Large intestine (tissue), 12 donors: ENCODE data around the gene PRSS33. TPM values are rescaled to one million over a fixed set of nuclear protein-coding genes. Genes with fewer than 3 reads are reported as not detected.

Source experiments
- DNase-seq, 2 donors: peaks; one replicate each; pipeline versions ENCODE4 v3.0.0 to v3.0.0-alpha.2; 2013
- H3K27ac ChIP-seq: one replicate; pipeline ENCODE4 v1.5.1; 2013; ENCODE audit warnings: low read length
- H3K27me3 ChIP-seq: 2 replicates; pipeline ENCODE4 v1.6.1; 2013; ENCODE audit warnings: low read length; ENCODE audit not compliant: control insufficient read depth, insufficient read depth
- H3K36me3 ChIP-seq: 2 replicates; pipeline ENCODE4 v1.6.1; 2013; ENCODE audit warnings: low read length; ENCODE audit not compliant: control insufficient read depth, insufficient read depth
- H3K4me1 ChIP-seq: one replicate; pipeline ENCODE4 v1.6.1; 2013; ENCODE audit warnings: low read length; ENCODE audit not compliant: control insufficient read depth, insufficient read depth
- H3K4me3 ChIP-seq: one replicate; pipeline ENCODE4 v1.5.1; 2013; ENCODE audit warnings: low read length
- H3K9me3 ChIP-seq: one replicate; pipeline ENCODE4 v1.6.1; 2013; ENCODE audit warnings: mild to moderate bottlenecking, low read depth, low read length, moderate library complexity; ENCODE audit not compliant: control insufficient read depth
- WGBS: methylation state at CpG from one replicate; pipeline ENCODE4 v1.1.5; 2013; ENCODE audit warnings: low lambda C conversion rate; ENCODE audit not compliant: insufficient coverage; 5-methylcytosine and 5-hydroxymethylcytosine counted together
- long read RNA-seq, 11 donors: transcript quantifications; one replicate each; lab custom pipeline, GENCODE V29; 2026
- polyA plus RNA-seq: library from polyadenylated mRNA; unstranded; fragments of 120-200 nt; gene quantifications from one replicate; pipeline ENCODE4 v1.2.1, GENCODE V29; 2013

The PRSS33 gene, protein sequence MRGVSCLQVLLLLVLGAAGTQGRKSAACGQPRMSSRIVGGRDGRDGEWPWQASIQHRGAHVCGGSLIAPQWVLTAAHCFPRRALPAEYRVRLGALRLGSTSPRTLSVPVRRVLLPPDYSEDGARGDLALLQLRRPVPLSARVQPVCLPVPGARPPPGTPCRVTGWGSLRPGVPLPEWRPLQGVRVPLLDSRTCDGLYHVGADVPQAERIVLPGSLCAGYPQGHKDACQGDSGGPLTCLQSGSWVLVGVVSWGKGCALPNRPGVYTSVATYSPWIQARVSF
- 0.13 TPM for polyA plus RNA-seq
- long read RNA-seq, donor 1 = 0 reads
- long read RNA-seq, donor 2 = 0 reads
- long read RNA-seq, donor 3 = 0 reads
- long read RNA-seq, donor 4 = 0 reads
- long read RNA-seq, donor 5 = 0 reads
- long read RNA-seq, donor 6 = 0 reads
- long read RNA-seq, donor 7 = 0 reads
- long read RNA-seq, donor 8 = 0 reads
- long read RNA-seq, donor 9 = 0 reads
- long read RNA-seq, donor 10 = 0 reads
- long read RNA-seq, donor 11 = 0 reads

DNA sequence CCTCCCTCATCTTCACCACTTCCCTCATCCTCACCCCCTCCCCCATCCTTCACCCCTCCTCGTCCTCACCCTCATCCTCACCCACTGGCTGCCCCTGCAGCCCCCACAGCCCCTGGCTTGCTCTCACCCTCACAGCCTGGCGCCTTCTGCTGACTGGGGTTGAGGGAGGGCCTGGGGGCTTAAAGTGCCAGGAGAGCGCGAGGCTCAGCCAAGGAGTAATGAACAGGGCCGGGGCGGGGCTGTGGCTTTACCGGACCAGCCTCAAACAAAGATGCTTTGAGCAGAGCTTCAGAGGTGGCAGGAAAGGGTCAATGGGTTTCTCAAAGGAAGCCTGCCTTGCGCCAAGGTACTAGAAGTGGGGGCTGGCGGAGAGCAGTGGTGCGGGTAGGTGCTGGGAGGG is at the start of gene PRSS33:
PRSS33 (minus strand) TSS at position 155 of the 400 bp plus-strand sequence. CDS start 1,013 bp downstream, outside the sequence.
- 20% methylated on average over 3 of the region's 10 CpGs for WGBS
- Histone ChIP-seq H3K27me3 (peaks cover 51% of the 10 kb centered on the region), H3K27ac (no peak within 1 kb of the TSS), H3K4me3 (no peak within 1 kb of the TSS), H3K4me1 (peaks cover 7% of the 10 kb centered on the region), H3K36me3 (no peaks in the 10 kb centered on the region), H3K9me3 (peaks cover 7% of the 10 kb centered on the region)
- no peak for DNase-seq

DNA sequence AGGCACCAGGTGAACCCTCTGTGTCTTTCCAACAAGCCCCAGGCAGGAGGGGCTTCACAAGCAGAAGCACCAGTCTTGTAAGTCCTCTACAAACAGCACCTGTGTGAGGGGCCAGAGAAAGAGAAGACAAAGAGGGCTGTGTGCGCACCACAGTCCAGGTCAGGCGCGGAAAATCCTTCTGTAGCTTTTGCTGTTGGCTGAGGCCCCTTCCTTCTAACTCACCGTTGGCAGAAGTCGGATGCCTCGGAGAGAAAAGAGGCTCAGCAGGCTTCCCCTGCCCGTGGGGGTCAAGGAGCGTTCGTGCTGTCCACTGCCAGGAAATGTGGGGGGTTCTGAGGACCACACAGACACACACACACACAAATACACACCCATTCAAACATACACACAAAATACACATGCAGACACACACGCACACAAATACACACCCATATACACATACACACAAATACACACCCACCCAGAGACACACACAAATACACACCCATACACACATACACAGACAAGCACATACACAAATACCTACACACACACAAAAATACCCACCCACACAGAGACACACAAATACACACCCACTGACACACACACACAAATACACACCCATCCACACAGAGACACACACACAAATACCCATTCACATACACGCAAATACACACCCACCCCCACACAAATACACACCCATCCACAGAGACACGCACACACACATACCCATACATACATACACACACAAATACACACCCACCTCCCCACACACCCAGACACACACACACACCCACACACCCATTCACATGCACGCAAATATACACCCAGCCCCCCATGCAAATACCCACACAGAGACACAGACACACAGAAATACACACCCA is 49.5 kb upstream of the PRSS33 start:
- H3K27me3 ChIP-seq = no peaks in the 10 kb centered on the region
- peaks cover 3% of the 10 kb centered on the region for H3K9me3 ChIP-seq
- no peak overlapping the region for H3K4me3 ChIP-seq
- no CpG with 5 or more reads among the region's 13 CpGs for WGBS
- no peaks in the 10 kb centered on the region for H3K4me1 ChIP-seq
- no peaks in the 10 kb centered on the region for H3K36me3 ChIP-seq
- no peak for DNase-seq
- H3K27ac ChIP-seq = no peak overlapping the region

DNA sequence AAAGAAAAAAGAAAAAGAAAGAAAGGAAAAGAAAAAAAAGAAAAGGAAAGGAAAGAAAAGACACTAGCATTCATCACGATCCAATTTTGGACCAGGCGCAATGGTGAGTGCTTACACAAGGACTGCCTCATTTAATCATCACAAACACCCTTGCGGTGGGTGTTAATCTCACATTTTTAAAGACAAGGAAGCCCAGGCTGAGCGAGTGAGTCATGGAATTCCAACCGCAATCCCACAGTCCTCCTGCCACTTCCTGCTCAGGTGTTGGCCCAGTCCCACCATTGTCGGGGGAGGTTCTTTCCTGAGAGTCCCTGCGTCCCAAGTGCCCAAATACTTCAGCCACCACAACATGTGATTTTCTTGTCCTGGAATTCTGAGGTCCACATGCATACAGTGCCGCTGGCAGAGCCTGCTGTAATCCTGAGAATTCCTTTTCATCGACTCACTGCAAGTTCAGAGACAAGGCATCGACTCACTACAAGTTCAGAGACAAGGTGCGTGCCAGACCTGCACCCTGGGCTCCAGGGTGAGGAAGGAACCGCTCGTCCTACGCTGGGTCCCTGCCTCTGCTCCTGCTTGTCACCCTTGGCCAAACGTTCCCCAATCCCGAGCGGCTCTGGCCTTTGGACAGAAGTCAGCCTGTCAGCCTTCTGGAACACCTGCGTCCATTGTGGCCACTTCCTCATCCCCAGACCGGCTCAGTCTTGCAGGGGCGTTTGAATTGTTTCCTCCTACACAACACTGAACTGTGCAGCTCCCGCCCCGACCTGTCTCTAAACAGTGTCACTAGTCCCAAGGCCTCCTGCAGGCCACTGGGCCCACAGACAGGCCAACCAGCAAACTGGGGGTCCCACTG is 48.5 kb upstream of the PRSS33 start:
- H3K9me3 ChIP-seq = peaks cover 6% of the 10 kb centered on the region
- H3K4me3 ChIP-seq = no peak overlapping the region
- H3K27ac ChIP-seq = no peak overlapping the region
- no peak for DNase-seq
- H3K36me3 ChIP-seq = no peaks in the 10 kb centered on the region
- H3K27me3 ChIP-seq = no peaks in the 10 kb centered on the region
- no peaks in the 10 kb centered on the region for H3K4me1 ChIP-seq
- WGBS = 77% methylated on average over 2 of the region's 22 CpGs

DNA sequence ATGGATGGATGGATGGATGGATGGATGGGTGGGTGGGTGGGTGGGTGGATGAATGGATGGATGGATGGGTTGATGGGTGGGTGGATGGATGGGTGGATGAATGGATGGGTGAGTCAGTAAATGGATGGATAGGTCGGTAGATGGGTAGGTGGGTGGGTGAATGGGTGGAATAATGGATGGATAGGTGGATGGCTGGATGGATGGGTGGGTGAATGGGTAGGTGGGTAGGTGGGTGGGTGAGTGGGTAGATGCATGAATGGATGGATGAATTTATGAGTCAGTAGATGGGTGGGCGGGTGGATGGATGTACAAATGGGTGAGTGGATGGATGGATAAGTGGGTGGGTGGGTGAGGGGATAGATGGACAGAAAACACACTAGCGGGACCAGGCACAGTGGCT is 47.6 kb upstream of the PRSS33 start:
- H3K27ac ChIP-seq = no peak overlapping the region
- no peaks in the 10 kb centered on the region for H3K27me3 ChIP-seq
- H3K4me1 ChIP-seq = peaks cover 6% of the 10 kb centered on the region
- no peak overlapping the region for H3K4me3 ChIP-seq
- no peak for DNase-seq
- H3K9me3 ChIP-seq = peaks cover 10% of the 10 kb centered on the region
- WGBS = no CpG with 5 or more reads among the region's 3 CpGs
- no peaks in the 10 kb centered on the region for H3K36me3 ChIP-seq

DNA sequence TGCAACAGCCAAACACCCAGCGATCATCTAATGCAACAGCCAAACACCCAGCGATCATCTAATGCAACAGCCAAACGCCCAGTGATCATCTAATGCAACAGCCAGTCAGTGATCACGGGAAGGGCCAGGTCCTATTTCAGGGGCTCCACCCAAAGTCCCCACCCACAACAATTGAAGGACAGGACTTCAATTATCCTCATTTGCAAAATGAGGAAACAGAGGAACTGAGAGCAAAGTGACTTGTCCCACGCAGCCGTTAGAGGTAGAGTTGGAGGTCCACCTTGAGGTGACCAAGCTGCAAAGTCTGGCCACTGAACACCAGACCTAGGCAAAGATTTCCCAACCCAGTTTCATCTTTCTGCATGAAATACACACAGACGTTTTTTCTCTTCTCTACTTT is 46.4 kb upstream of the PRSS33 start:
- 20% methylated on average over 1 of the region's 7 CpGs for WGBS
- Histone ChIP-seq H3K36me3 (no peaks in the 10 kb centered on the region), H3K4me3 (no peak overlapping the region), H3K4me1 (peaks cover 14% of the 10 kb centered on the region), H3K27me3 (no peaks in the 10 kb centered on the region), H3K27ac (no peak overlapping the region), H3K9me3 (peaks cover 10% of the 10 kb centered on the region)
- no peak for DNase-seq

DNA sequence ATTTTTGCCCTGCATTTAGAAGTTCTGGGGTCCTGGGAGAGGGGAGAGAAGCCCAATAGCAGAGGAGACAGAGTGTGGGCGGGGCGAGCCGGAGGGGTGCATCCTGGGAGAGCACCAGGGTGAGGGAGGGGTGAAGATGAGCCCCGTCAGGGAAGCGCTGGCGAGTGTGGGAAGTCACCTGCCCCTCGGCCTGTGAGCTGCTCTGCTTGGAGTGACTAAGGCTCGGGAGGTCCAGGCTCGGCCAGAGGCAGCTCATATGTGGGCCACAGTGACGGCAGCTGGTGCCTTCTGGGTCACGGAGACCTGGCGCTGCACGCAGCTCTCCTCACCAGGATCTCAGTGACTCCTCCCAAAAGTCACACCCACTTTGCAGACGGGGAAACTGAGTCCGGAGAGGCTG is 43.8 kb upstream of the PRSS33 start:
- Histone ChIP-seq H3K27me3 (no peaks in the 10 kb centered on the region), H3K9me3 (peaks cover 10% of the 10 kb centered on the region), H3K36me3 (no peaks in the 10 kb centered on the region), H3K4me1 (peaks cover 14% of the 10 kb centered on the region), H3K4me3 (no peak overlapping the region), H3K27ac (no peak overlapping the region)
- no peak for DNase-seq
- WGBS = no CpG with 5 or more reads among the region's 15 CpGs

DNA sequence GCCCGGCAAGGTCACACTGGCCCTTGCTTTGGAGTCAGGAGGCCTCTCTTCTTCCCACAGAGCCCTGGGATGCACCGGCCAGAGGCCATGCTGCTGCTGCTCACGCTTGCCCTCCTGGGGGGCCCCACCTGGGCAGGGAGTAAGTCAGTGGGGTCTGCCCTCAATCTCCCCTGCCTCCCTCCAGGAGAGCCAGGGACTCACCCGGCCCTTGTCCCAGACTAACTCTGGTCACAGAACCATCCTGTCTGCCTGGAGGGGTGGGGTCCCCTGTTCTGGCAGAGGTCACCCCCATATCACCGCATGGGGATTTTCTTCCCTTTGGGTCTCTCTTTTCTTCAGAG is 43.0 kb upstream of the PRSS33 start:
- no peaks in the 10 kb centered on the region for H3K36me3 ChIP-seq
- DNase-seq = no peak
- H3K4me1 ChIP-seq = peaks cover 14% of the 10 kb centered on the region
- H3K27me3 ChIP-seq = no peaks in the 10 kb centered on the region
- no peak overlapping the region for H3K4me3 ChIP-seq
- peak overlapping the region; percentile 68 for H3K27ac ChIP-seq
- WGBS = no CpG with 5 or more reads among the region's 5 CpGs
- peaks cover 10% of the 10 kb centered on the region for H3K9me3 ChIP-seq

DNA sequence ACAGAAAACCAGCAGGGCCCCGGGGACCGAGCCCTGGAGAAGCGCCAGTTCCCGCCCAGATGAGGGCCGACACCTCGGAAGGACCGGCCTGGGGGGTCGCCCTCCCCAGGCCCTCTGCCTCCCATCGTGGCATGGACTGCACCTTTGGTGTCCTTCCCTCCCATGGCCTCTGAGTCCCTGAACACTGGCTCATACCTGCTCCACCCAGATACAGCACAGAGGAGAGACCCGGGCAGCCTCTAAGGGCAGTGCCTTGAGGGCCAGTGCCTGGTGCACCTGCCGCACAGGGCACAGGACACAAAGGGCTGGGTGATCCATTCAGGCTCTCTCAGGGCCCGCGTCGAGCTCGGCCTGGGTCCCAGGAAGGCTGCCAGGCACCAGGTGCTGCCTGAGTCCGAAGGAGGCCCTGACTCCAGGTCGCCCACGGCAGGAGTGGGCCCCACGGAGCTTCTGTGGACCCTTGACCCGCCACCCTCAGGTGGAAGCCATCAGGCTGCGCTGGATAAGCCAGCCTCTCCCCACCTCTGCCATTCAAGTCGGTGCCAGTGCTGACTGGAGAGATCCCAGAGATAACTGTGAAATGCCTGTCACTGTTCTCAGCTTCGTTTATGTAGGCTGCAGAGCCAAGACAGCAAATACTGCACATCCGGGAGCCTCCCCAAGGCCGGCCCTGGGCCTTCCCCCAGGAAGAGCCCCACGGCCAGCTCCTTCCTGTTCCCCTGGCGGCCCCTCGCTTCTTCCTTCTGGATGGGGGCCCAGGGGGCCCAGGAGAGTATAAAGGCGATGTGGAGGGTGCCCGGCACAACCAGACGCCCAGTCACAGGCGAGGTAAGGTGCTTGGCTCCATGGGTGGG is 42.4 kb upstream of the PRSS33 start, which contains the start of gene ZG16B:
ZG16B (plus strand) TSS at position 803 of the 854 bp plus-strand sequence. CDS start 139 bp downstream, outside the sequence.
- H3K36me3 ChIP-seq = no peaks in the 10 kb centered on the region
- H3K4me1 ChIP-seq = peaks cover 14% of the 10 kb centered on the region
- peaks cover 10% of the 10 kb centered on the region for H3K9me3 ChIP-seq
- no peak within 1 kb of the TSS for H3K4me3 ChIP-seq
- H3K27ac ChIP-seq = peak within 1 kb of the TSS; percentile 68
- H3K27me3 ChIP-seq = no peaks in the 10 kb centered on the region
- peak; percentile 44 to 66 for DNase-seq
- no CpG with 5 or more reads among the region's 32 CpGs for WGBS

DNA sequence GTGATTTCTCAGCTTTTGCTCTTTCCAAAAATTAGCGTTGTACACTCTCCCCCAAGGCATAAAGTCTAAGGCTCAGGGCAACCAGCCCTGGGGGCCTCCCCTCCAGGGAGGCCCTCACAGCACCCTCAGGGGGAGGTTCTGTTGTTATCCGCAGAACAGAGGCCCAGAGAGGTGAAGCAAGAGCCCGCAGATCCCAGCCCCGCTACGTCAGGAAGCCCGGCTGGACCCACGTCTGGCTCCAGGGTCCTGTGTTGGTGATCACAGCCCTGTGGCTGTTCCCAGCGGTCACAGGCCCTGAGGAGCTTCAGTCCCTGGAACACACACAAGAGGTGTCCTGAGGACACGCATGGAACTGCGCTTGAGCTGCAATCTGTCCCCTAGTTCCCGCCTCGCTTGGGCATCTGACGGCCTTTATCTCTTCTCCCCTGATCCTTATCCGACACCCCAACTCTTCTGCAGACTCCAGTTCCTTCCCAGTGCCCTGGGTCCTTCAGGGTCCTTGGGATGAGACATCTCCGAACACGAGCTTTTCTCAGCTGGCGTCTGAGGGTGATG is 41.6 kb upstream of the PRSS33 start:
- Histone ChIP-seq H3K4me1 (peaks cover 14% of the 10 kb centered on the region), H3K36me3 (no peaks in the 10 kb centered on the region), H3K27me3 (no peaks in the 10 kb centered on the region), H3K4me3 (no peak overlapping the region), H3K27ac (no peak overlapping the region), H3K9me3 (peaks cover 10% of the 10 kb centered on the region)
- no CpG with 5 or more reads among the region's 17 CpGs for WGBS
- no peak for DNase-seq
